GM18505 (cell line): ENCODE measurements around the gene SYT6.
"Not testable (repeated sequence)": the region's sequence is repeated elsewhere in the genome, so short reads cannot be mapped to it uniquely, and the experiment has no call there.

Source experiments
- ATAC-seq: cut with Tn5 transposase; IDR thresholded peaks from one replicate; pipeline ENCODE4 v1.9.1; 2021; ENCODE audit not compliant: unreplicated experiment
- POLR2A ChIP-seq: IDR thresholded peaks from 4 replicates; pipeline ENCODE4 v1.6.1; 2011; ENCODE audit warnings: borderline replicate concordance; ENCODE audit not compliant: insufficient read depth, insufficient read length; ENCODE audit errors: extremely low read depth

Gene SYT6

GRCh38 chr1:114075105-114075504, 78.6 kb downstream of the SYT6 start:
- TF ChIP-seq POLR2A = no peak
- no peak for ATAC-seq

GRCh38 chr1:114072246-114072645, 81.4 kb downstream of the SYT6 start:
- TF ChIP-seq POLR2A = no peak
- ATAC-seq = no peak

- ATAC-seq = not testable (repeated sequence)
Measured at GRCh38 chr1:114069762-114070161, 83.9 kb downstream of the SYT6 start.

- not testable (repeated sequence) for ATAC-seq
Measured at GRCh38 chr1:114068684-114069083, 85.0 kb downstream of the SYT6 start.

GRCh38 chr1:114065671-114066070, 88.0 kb downstream of the SYT6 start:
- not testable (repeated sequence) for ATAC-seq

GRCh38 chr1:114063544-114063943, 90.1 kb downstream of the SYT6 start:
- no peak for ATAC-seq
- no peak for TF ChIP-seq POLR2A

GRCh38 chr1:114062477-114063099, 91.1 kb downstream of the SYT6 start:
- no peak for TF ChIP-seq POLR2A
- no peak for ATAC-seq

GRCh38 chr1:114061121-114061830, 92.4 kb downstream of the SYT6 start:
- no peak for TF ChIP-seq POLR2A
- no peak for ATAC-seq

GRCh38 chr1:114058236-114058635, 95.4 kb downstream of the SYT6 start:
- ATAC-seq = not testable (repeated sequence)

- no peak for ATAC-seq
- TF ChIP-seq POLR2A = no peak
Measured at GRCh38 chr1:114054148-114054547, 99.5 kb downstream of the SYT6 start.

- TF ChIP-seq POLR2A = no peak
- ATAC-seq = no peak
Measured at GRCh38 chr1:114048232-114048631, 105.4 kb downstream of the SYT6 start.

GRCh38 chr1:114043548-114043947, 110.1 kb downstream of the SYT6 start:
- no peak for TF ChIP-seq POLR2A
- ATAC-seq = no peak

GRCh38 chr1:114043054-114043453, 110.6 kb downstream of the SYT6 start:
- ATAC-seq = no peak
- TF ChIP-seq POLR2A = no peak

GRCh38 chr1:114040273-114041015, 113.2 kb downstream of the SYT6 start:
- ATAC-seq = no peak
- no peak for TF ChIP-seq POLR2A
